ENCODE data around the gene YBX2.

The YBX2 gene

GRCh38 chr17:7323731-7324437 lies 29.4 kb upstream of the YBX2 start:
- no peak for DNase-seq (ENCODE audit: low read depth in 2 of 2)

DNA sequence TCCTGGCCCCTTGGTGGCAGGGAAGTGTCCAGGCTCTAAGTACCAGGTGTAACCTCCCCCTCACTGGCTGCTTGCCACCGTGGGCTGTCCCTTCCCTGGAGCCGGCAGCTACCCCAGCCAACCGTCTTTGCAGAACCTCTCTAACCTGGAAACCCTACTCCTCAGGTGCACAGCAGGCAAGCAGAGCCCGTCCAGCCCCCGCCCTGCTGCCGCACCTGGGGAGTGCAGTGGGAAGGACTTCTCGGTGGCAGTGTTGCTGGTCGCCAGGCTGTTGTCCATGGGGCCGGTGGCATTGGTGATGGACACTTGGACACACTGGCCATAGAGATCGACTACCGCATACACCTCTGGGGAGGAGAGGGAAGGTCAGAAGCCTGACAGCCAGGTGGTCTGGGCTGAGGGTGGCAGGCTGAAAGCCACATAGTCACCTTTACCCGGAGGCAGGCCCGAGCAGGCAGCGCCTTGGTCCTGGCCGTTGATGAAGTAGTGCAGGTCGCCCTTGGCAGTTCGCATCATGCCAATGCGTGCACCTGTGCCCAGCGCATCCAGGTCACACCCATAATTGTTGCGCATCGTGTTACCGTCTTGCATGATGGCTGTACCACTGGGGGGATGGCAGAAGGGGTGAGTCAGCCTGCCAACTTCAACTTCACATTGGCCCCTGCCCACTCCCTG lies 28.2 kb upstream of the YBX2 start:
- DNase-seq (ENCODE audit: low read depth in 2 of 2), result no peak

GRCh38 chr17:7321466-7321865 lies 27.0 kb upstream of the YBX2 start:
- DNase-seq (ENCODE audit: low read depth in 2 of 2), result no peak

GRCh38 chr17:7318121-7318860 lies 23.9 kb upstream of the YBX2 start:
- no peak for DNase-seq (ENCODE audit: low read depth in 2 of 2)

DNA sequence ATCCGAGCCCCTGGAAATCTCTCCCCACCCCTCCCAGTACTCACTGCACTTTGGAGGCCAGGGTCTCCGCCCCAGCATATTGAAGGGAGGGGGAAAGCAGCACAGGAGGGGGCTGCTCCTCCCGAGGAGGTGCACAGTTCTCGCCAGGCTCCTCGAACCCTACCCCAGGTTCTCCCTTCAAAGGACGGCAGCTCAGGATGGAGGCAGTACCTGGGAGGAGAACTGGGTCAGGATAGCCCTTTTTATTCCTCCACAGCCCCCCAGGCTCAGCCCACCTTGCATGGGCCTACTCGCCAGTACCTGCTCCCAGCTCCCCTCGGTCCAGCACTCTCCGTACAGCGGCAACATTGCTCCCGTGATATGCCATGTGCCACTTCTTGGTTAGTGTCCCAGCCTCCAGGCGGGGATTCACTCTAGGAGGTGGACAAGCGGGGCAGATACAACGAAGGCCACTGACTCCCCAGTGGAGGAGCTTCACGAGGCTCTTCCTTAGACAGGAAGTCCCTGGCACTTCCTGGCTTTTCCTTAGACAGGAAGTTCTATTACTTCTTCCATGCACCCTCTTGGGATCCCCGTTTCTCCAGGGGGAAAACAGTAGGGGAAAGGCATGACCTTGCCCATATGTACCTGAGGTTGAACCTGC lies 22.8 kb upstream of the YBX2 start:
- DNase-seq (ENCODE audit: low read depth in 2 of 2), result no peak

GRCh38 chr17:7315570-7316235 lies 21.3 kb upstream of the YBX2 start:
- no peak for DNase-seq (ENCODE audit: low read depth in 2 of 2)

DNA sequence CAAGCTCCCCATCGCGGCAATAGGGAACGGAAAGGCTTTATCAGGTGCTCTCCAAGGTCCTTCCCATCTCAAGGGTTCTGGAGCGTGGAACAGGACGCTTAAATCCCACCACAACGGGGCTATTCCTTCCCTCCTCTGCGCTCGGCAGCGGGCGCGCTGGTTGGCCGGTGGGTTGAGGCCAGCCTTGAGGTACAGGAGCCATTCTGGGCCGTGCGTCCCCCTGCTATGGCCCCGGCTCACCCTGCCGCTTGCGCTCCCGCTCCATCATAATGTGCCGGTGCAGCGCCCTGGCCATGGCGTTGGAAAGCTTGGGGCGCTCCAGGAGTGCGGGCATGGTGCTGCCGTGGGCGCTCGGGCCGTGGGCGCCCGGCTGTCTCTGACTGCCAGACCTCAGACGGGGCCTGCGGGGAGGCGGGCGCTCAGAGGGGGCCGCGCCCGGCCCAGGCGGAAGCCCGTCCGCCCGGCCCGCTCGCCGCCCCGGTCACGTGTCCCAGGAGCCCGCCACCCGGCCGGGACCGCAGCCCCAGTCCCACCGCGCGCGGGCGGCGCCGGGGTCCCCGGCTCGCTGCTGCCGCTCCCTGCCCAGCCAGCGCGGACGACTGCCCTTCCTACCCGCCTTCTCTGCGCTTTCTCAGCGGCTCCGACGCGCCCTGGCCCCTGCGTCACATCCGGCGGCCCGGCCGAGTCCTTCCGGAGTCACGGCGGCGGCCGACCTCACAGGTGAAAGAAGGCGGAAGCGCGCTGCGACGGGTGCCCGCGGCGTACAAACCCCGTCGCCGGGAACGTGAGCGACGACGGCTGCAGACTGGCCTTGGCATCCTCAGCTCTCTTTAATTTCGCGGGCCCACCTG lies 20.5 kb upstream of the YBX2 start, which contains the start of gene GPS2:
Gene GPS2 (minus strand): TSS at position 642 of the 851 bp plus-strand sequence. CDS start 308 bp downstream, at position 334.
- peak; percentile 28 to 36 for DNase-seq (ENCODE audit: low read depth in 2 of 2)

- no peak for DNase-seq (ENCODE audit: low read depth in 2 of 2)
Measured at GRCh38 chr17:7313890-7314718, 19.7 kb upstream of the YBX2 start.

DNA sequence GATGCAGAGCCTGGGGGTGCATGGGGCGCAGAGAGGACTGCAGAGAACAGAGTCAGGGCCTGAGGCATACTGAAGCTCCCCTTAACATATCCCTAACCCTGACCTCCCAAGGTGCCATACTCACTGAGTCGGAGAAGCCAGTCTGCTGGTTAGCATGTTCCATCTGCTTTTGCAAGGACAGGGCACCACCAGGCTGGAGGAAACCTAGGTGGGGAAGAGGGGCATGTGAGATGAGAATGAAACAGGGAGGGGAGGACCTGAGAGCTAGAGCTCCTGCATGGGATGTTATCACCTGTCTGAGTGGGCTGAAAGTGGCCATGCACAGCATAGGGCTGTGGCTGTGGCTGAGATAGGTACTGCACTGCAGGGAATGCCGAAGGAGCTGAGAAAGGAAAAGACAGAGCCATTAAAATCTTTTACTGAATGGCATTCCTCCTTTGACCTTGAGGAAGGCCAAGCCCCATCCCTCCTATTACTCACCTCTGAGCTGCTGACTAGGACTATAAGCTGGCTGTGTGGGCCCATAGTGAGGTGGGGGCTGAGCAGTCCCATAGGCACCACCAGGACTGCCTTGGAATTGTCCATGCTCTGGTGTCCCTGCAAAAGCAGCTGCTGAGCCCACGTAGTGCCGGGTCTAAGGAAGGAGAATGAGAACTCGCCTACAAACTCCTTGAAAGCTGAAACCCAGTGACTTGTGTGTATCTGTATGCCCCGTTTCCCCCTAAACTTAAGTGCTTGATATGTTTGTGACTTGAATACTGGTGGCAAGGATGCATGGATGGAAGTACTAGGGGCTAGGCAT lies 18.9 kb upstream of the YBX2 start:
- DNase-seq (ENCODE audit: low read depth in 2 of 2), result no peak

- no peak for DNase-seq (ENCODE audit: low read depth in 2 of 2)
Measured at GRCh38 chr17:7312432-7313087, 18.1 kb upstream of the YBX2 start.

GRCh38 chr17:7311110-7311705 lies 16.8 kb upstream of the YBX2 start:
- DNase-seq (ENCODE audit: low read depth in 2 of 2), result no peak

DNA sequence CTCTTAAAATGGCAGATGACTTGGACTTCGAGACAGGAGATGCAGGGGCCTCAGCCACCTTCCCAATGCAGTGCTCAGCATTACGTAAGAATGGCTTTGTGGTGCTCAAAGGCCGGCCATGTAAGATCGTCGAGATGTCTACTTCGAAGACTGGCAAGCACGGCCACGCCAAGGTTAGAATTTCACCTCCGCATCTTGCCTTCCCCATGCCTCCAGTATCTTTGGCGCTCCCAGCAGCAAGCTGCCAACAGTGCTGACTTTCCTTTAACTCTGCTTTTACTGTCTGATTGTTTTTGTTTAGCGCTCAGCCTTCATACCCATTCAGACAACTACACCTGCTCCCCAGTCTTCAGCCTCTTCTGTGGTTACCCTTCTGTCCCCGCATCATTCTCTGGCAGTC lies 15.2 kb upstream of the YBX2 start:
- no peak for DNase-seq (ENCODE audit: low read depth in 2 of 2)

DNA sequence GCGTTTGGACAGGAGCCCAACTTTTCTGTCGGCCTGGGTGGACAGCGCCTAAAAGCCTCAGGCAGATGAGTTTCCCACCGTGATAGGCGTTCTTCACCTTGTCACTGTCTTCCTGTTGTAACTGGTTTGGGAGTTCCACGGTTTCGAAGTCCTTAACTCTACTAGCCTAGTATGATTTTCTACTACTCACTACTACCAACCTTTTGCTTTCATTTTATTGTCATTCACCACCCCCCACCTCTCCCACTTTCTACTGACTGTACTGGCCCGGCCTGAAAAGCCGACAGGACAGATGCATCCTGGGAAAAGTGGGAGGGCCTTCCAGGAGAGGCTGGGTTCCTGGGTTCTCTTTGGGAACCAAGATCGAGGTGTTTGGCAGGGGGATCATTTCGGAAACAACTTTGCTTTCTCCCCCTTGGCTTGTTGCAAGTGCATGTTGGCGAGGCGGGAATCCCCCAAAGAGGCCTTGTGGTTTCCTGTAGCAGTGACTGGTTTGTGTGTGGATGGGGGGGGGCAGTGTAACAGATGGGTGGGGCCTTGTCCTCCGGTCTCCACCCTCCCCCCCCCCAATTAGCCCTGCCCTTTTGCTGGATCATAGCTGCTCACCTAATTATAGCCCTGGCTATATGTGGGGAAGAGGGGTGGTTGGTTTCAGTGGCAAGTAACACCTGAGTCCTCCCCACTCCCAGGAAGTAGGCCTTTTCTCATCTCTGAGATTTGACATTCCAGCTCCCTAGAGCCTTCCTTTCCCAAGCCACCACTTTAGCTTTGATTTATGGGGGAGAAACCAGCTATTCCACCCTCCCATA lies 14.4 kb upstream of the YBX2 start:
- peak; percentile 36 to 44 for DNase-seq (ENCODE audit: low read depth in 2 of 2)

GRCh38 chr17:7307686-7308624 lies 13.5 kb upstream of the YBX2 start:
- no peak for DNase-seq (ENCODE audit: low read depth in 2 of 2)

- DNase-seq (ENCODE audit: low read depth in 2 of 2), result peak; percentile 100
Measured at GRCh38 chr17:7306911-7307685, 12.7 kb upstream of the YBX2 start, which contains the start of gene EIF5A. EIF5A (plus strand) TSS chr17:7307628; CDS start chr17:7309636, 2,008 bp downstream.
